Glomerular visceral epithelial cell (primary cell): ENCODE measurements around the gene ALDOA.
A peak's percentile ranks its signal among the peaks of the same experiment; 100 is the strongest.
"Not testable (repeated sequence)": the region's sequence is repeated elsewhere in the genome, so short reads cannot be mapped to it uniquely, and the experiment has no call there.

Experiments
- DNase-seq: peaks from one replicate; pipeline ENCODE4 v3.0.0-alpha.2; 2016; ENCODE audit errors: extremely low spot score

Gene ALDOA

DNA sequence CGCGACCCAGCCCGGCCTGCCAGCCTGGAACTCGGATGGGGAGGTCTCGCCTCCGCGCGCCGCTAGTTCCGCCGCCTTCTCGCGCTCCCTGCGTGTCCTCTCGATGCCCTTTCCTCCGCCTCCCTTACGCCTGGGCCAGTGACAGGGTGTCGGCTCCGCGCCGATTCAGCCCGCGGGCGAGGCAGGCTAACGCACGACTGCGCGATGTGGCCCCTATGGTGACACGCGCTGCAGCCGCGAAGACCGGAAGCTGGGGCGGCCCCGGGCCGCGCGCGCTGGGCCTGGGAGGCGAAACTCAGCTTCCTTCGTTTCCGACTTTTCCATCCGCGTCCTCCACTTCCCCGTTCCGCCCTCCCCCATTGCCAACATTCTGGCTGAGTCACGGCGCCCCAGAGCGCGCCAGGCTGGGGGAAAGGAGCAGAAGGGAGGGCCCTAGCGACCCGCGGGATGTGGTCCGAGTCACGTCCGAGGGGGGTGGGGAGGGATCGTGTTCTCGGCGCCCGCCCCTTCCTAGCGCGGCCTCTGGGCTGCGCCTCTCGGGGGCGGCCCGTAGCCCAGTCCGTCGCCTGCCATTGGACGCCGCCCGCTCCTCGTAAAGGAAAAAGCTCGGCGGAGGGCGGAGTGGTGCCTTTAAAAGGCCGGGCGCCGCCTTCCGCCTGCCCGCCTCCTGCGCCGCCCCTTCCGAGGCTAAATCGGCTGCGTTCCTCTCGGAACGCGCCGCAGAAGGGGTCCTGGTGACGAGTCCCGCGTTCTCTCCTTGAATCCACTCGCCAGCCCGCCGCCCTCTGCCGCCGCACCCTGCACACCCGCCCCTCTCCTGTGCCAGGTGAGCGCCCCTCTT is at the start of gene ALDOA:
TSS of gene ALDOA (plus strand) at position 659 of the 841 bp plus-strand sequence. CDS start 1,138 bp downstream, outside the sequence.
- DNase-seq, result peak; percentile 99

- no peak for DNase-seq
Observed at GRCh38 chr16:30016555-30017276, 48.8 kb upstream of the ALDOA start.

DNA sequence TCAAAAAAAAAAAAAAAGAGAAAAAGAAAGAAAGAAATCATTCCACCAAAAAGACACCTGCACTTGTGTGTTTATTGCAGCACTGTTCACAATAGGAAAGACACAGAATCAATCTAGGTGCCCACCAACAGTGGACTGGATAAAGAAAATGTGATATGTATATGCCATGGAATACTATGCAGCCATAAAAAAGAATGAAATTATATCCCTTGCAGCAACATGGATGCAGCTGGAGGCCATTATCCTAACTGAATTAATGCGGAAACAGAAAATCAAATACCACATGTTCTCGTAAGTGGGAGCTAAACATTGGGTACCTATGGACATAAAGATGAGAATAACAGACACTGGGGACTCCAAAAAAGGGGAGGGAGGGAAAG is 48.3 kb upstream of the ALDOA start:
- no peak for DNase-seq

- not testable (repeated sequence) for DNase-seq
Observed at GRCh38 chr16:30017937-30018336, 47.6 kb upstream of the ALDOA start.

DNA sequence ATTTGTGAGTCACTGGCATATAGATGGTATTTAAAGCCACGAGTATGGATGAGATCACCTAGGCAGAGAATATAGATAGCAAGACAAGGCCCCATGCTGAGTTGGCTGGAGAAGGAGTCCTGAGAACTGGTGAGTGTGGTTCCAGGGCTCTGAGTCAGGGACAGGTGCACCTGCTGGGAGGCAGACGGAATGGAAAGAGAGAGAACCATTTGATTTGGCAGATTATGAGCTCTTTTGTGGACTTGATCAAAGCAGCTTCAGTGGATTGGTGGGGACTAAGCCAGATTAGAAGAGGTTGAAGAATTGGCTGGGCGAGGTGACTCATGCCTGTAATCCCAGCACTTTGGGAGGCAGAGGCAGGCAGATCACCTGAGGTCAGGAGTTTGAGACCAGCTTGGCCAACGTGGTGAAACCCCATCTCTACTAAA is 46.8 kb upstream of the ALDOA start:
- peak; percentile 79 for DNase-seq

GRCh38 chr16:30022887-30023286 is 42.7 kb upstream of the ALDOA start, which contains the start of gene C16orf92:
Gene C16orf92 (plus strand): TSS chr16:30023198. CDS start chr16:30023341, 143 bp downstream.
- DNase-seq, result no peak

DNA sequence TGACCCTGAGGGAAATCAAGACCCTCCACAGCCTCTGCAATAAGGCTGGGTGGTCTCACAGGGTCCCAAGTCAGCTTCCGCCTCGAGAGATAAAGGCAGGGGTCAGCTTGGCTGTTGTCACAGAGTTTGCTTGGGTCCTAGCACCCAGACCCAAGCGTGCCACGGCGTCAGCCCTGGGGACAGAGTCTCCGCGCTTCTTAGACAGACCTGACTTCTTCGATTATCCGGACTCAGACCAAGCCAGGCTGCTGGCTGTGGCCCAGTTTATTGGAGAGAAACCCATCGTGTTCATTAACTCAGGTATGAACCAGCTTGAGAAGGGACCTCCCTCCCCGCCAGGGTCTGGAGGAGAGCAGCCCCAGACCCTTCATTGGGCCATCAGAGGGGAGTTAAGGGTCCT is 42.0 kb upstream of the ALDOA start:
- no peak for DNase-seq

GRCh38 chr16:30024451-30024850 is 41.1 kb upstream of the ALDOA start:
- no peak for DNase-seq

- DNase-seq, result no peak
Observed at GRCh38 chr16:30025156-30025555, 40.4 kb upstream of the ALDOA start.

DNA sequence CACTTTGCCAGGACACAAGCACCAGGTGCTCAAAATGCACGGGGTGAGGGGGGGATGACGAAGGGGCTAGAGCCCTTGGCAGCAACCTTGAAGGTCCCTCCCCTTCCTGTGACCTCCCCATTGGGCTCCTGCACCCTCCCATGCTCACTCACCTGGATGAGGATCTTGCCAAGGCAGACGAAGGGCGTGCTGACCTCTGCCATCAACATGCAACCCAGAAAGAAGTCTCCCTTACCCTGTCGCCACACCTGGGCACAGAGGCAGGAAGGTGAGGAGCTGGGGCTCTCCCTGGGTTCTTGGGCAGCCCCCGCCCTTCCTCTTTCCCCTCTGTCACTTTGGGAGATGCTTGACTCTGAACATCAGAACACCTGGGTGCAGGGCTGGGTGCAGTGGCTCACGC is 40.0 kb upstream of the ALDOA start:
- DNase-seq, result no peak

DNA sequence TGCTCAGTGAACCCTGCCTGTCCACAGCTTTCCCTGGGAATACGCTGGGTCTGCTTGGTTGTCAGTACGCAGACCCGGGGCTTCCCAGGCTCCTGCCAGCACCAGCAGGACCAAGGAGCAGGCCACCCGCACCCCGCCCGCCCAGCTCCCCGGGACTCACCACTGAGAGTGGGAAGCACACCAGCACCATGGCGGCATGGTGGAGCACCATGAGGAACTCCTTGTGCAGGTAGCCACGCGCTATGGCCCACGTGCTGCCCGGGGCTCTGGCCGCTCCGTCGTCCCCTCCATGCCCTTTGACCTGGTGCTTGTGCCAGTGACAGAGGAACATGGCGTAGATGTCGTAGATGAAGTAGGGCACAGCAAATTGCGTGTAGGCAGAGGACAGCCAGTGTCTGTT is 39.1 kb upstream of the ALDOA start:
- no peak for DNase-seq

GRCh38 chr16:30027588-30028437 is 37.7 kb upstream of the ALDOA start:
- no peak for DNase-seq

DNA sequence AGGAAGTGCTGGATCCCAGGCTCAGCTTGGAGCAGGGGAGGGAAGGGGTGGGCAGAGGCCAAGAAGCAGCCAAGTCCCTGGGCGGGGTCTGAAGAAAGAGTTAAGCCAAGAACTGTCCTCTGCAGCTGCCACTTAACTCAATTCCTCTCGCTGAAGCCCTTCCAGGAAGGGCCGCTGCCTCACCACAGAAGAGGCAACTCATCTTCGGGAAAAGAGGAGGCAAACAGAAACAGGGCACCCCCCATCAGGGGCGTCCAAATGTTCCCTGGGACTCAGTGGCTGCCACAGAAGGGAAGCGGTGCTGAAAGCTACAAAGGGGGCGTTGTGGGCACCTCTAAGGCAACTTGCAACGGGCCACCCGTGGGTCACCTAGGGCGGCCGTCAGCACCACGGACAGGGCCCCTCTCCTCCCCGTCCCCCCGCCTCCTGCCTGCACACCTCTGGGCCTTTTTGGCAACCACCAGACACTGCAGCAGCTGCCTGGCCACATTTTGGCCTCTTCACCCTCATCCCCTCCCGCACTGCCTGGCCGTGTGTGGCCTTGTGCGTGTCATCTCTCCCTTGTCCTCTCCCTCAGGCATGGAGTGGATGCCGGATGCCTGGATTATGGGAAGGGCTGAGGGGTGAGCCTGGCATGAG is 37.0 kb upstream of the ALDOA start:
- DNase-seq, result no peak

DNA sequence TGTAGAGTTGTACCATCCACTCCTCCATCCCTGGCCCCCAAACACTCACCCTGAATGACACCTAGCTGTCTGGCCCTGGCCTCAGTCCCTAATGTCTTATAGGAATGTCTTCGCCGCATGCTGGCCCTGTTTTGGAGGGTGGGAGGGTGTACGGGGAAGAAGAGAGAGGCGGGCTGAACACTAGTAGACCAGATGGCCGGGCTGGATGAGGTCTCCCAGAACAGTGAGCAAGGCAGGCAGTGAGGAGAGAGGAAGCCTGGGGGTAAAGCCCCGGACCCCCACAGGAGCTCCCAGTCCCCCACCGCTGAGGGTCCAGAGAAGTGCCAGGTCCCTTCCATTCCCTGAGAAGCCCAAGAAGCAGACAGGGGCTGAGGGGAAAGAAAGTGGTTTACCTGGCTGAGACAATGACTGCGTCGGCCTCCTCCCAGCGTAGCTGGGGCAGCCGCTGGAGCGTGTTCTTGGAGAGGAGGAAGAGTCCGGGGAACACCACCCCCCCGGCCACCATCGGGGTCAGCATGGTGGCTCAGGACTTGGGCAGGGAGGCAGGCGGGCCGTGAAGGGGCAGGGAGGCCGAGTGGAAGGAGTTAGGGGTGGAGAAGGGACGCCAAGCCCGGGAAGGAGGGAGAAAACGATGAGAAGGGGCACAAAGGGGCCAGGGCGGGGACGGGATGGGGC is 35.4 kb upstream of the ALDOA start:
- DNase-seq, result no peak

GRCh38 chr16:30030841-30031413 is 34.6 kb upstream of the ALDOA start, which contains the start of gene TLCD3B:
Gene TLCD3B (minus strand): TSS chr16:30031271. CDS start chr16:30030527, 744 bp downstream.
- no peak for DNase-seq

DNA sequence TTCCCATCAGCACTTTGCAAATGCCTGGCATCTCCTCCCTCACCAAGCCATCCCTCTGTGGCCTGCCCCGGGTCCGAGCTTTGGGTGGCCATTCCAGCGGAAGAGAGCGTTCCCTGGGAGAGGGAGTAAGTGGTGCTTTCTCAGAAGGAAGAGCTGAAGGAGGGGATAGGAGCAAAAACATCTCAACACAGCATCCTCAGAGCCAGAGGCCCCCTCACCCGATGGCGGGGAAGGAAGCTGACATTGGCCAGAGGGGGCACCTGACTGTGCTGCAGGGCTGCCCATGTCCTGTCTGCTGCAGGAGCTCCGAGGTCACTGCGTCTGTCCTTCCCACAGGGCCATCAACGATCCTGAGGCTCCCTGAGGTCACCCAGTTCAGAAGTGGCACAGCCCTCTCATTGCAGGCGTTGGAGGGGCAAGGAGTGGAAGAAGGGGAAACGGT is 34.1 kb upstream of the ALDOA start:
- DNase-seq, result no peak

GRCh38 chr16:30032083-30032819 is 33.3 kb upstream of the ALDOA start:
- DNase-seq, result peak; percentile 66

DNA sequence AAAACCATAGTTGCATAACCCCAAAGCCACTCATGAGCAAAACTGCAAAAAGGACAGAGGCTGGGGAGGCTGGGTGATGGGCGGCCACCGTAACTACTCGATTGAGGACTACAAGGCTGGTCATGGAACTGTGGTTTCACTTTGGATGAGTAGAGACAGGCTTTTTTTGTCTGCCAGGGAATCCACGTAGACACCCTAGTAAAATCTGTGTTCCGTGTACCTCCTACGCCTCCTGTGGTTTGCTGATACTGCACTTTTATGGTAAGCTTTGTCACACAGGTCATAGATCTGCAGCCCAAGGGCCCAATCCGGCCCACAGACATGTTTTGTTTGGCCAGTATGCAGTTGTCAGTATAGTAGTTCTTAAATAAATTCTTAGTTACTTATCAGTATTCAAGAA is 32.3 kb upstream of the ALDOA start:
- no peak for DNase-seq

GRCh38 chr16:30040221-30040620 is 25.3 kb upstream of the ALDOA start:
- DNase-seq, result no peak

- DNase-seq, result not testable (repeated sequence)
Observed at GRCh38 chr16:30040690-30041089, 24.9 kb upstream of the ALDOA start.
